Endothelial cell (in vitro differentiated cells): Measurements from ENCODE around the gene OTUD3. TPM values are rescaled to one million over a fixed set of nuclear protein-coding genes. Genes with fewer than 3 reads are reported as not detected.

ENCODE experiments used
- DNase-seq: peaks from one replicate; pipeline ENCODE4 v3.0.0; 2021; ENCODE audit warnings: low spot score
- H3K27ac Mint-ChIP-seq: one replicate; pipeline ENCODE4 v1.8.0; 2021; ENCODE audit warnings: mixed read lengths, inconsistent platforms; ENCODE audit not compliant: unreplicated experiment
- H3K27me3 Mint-ChIP-seq: one replicate; pipeline ENCODE4 v1.8.0; 2021; ENCODE audit warnings: mild to moderate bottlenecking, moderate library complexity, mixed read lengths, inconsistent platforms; ENCODE audit not compliant: unreplicated experiment
- H3K36me3 Mint-ChIP-seq: one replicate; pipeline ENCODE4 v1.8.0; 2021; ENCODE audit warnings: mild to moderate bottlenecking, low read depth, mixed read lengths, inconsistent platforms; ENCODE audit not compliant: unreplicated experiment
- H3K4me1 Mint-ChIP-seq: one replicate; pipeline ENCODE4 v1.8.0; 2021; ENCODE audit warnings: mild to moderate bottlenecking, mixed read lengths, inconsistent platforms; ENCODE audit not compliant: unreplicated experiment
- H3K4me3 Mint-ChIP-seq: one replicate; pipeline ENCODE4 v1.8.0; 2021; ENCODE audit warnings: mild to moderate bottlenecking, mixed read lengths, inconsistent platforms; ENCODE audit not compliant: unreplicated experiment
- H3K9me3 Mint-ChIP-seq: one replicate; pipeline ENCODE4 v1.8.0; 2021; ENCODE audit warnings: mixed read lengths, inconsistent platforms; ENCODE audit not compliant: unreplicated experiment
- total RNA-seq: library from RNA; stranded (reverse); fragmentation: NEBNext Ultra II Directional; extraction: Animal tissue kit (Norgen Biotek cat#: 25700); gene quantifications from one replicate; pipeline ENCODE4 v1.2.1, GENCODE V29; 2021; ENCODE audit not compliant: unreplicated experiment
- TF ChIP-seq, protein P1 (sequence below): fragments of 200-600 bp; sonication (generic); IDR thresholded peaks from one replicate; pipeline ENCODE4 v1.5.0; 2021; ENCODE audit warnings: antibody characterized with exemption; ENCODE audit not compliant: unreplicated experiment

OTUD3 gene
- total RNA-seq, 1 donor from 2014 or later, result 12.1 TPM

DNA sequence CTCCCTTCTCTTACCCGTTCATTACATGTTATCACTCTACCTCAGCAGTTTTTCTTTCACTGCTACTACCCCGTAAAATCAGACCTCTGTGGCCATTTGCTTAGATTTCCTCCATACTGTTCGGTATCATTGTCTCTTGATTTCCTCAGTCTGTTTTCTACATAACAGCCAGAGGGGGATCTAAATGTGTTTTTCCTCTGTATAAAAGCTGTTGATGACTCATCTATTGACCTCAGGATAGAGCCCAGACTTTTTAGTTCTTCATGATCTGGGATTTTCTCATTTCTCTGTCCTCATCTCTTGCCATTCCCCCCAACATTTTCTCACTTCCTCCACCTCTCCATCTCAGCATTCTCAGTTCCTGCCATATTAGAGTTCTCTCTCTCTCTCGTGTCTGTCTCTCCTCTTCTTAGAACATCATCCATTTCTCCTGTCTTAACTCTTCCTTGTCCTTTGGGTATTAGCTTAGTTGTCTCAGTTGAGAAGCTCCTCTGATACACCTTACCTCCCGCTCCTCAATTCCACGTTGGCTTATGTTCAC, 10.5 kb downstream of the OTUD3 start:
- H3K4me1 Mint-ChIP-seq, result peaks cover 14% of the 10 kb centered on the region
- TF ChIP-seq, protein P1, sequence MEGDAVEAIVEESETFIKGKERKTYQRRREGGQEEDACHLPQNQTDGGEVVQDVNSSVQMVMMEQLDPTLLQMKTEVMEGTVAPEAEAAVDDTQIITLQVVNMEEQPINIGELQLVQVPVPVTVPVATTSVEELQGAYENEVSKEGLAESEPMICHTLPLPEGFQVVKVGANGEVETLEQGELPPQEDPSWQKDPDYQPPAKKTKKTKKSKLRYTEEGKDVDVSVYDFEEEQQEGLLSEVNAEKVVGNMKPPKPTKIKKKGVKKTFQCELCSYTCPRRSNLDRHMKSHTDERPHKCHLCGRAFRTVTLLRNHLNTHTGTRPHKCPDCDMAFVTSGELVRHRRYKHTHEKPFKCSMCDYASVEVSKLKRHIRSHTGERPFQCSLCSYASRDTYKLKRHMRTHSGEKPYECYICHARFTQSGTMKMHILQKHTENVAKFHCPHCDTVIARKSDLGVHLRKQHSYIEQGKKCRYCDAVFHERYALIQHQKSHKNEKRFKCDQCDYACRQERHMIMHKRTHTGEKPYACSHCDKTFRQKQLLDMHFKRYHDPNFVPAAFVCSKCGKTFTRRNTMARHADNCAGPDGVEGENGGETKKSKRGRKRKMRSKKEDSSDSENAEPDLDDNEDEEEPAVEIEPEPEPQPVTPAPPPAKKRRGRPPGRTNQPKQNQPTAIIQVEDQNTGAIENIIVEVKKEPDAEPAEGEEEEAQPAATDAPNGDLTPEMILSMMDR, result no peak
- H3K36me3 Mint-ChIP-seq, result peaks cover 18% of the 10 kb centered on the region
- DNase-seq, result no peak
- no peaks in the 10 kb centered on the region for H3K9me3 Mint-ChIP-seq
- no peak overlapping the region for H3K27ac Mint-ChIP-seq
- H3K4me3 Mint-ChIP-seq, result no peak overlapping the region
- H3K27me3 Mint-ChIP-seq, result no peaks in the 10 kb centered on the region

DNA sequence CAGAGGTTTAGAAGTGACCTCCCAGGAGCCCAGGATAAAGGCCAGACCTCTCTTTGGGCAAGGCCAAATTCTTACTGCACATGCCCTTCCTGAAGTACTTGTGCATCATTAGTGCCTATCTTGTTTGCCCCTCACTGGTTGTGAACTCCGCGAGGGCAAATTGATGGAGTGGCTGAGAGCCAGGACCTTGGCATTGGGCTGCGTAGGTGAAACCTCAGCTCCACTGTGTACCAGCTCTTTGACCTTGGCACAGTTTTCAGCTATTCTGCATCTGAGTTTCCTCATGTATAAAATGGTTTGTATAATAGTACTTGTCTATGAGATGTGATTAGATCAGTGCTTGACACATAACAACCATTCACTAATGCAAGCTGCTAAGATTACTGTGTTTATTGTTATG, 11.5 kb downstream of the OTUD3 start:
- no peak for DNase-seq
- Mint-ChIP-seq H3K4me3 (no peak overlapping the region), H3K36me3 (peaks cover 18% of the 10 kb centered on the region), H3K9me3 (no peaks in the 10 kb centered on the region), H3K27me3 (no peaks in the 10 kb centered on the region), H3K4me1 (peaks cover 8% of the 10 kb centered on the region), H3K27ac (no peak overlapping the region)
- TF ChIP-seq, protein P1, result no peak

- no peaks in the 10 kb centered on the region for H3K27me3 Mint-ChIP-seq
- TF ChIP-seq, protein P1, result no peak
- peaks cover 8% of the 10 kb centered on the region for H3K4me1 Mint-ChIP-seq
- DNase-seq, result no peak
- no peaks in the 10 kb centered on the region for H3K9me3 Mint-ChIP-seq
- peaks cover 23% of the 10 kb centered on the region for H3K36me3 Mint-ChIP-seq
- no peak overlapping the region for H3K27ac Mint-ChIP-seq
- H3K4me3 Mint-ChIP-seq, result no peak overlapping the region
Observed at GRCh38 chr1:19894218-19894617, 12.0 kb downstream of the OTUD3 start.

DNA sequence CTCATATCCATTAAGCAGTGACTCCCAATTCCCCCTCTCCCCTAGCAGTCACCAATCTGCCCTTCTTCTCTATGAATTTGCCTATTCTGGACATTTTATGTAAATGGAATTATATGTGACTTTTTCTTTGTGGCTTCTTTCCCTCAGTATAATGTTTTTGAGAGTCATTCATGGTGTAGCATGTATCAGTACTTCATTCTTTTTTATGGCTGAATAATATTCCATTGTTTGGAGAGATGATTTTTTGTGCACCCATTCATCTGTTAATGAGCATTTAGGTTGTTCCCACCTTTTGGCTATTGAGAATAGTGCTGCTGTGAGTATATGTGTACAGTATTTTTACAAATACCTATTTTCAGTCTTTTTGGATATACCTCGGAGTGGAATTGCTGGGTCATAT, 19.5 kb downstream of the OTUD3 start:
- peaks cover 16% of the 10 kb centered on the region for H3K36me3 Mint-ChIP-seq
- no peaks in the 10 kb centered on the region for H3K4me1 Mint-ChIP-seq

DNA sequence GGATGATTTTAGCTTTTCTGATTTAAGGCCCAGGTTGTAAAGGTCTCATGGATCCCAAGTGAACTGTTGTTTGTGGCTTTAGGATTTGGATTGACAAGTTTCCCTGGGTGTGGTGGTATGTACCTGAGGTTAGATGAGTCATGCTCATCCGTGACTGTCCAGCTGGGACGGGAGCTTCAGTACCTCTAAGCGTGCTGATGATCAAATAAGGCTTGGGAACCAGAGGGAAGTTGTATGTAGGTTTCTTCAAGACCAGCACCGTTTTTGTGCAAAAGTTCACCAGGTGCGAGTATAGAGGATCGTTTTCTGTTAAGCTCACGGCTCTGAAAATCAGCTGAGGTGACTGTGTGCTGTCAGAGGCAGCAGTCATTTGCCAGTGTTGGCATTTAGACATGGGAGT, 21.4 kb downstream of the OTUD3 start:
- Mint-ChIP-seq H3K36me3 (peaks cover 16% of the 10 kb centered on the region), H3K4me3 (no peak overlapping the region), H3K27ac (no peak overlapping the region), H3K4me1 (no peaks in the 10 kb centered on the region), H3K9me3 (no peaks in the 10 kb centered on the region), H3K27me3 (no peaks in the 10 kb centered on the region)
- DNase-seq, result no peak
- TF ChIP-seq, protein P1, result no peak

More for the DNA sequence above, 19.5 kb downstream of the OTUD3 start:
- DNase-seq, result no peak
- TF ChIP-seq, protein P1, result no peak
- no peak overlapping the region for H3K4me3 Mint-ChIP-seq
- H3K27me3 Mint-ChIP-seq, result no peaks in the 10 kb centered on the region
- H3K9me3 Mint-ChIP-seq, result no peaks in the 10 kb centered on the region
- H3K27ac Mint-ChIP-seq, result no peak overlapping the region
